NCI-H748 (cell line): ENCODE data around the gene PLXNA1.

Experiments used
- DNase-seq: peaks from one replicate; lab custom pipeline; 2025; ENCODE audit not compliant: unreplicated experiment; lab: John Stamatoyannopoulos, UW

The PLXNA1 gene

DNA sequence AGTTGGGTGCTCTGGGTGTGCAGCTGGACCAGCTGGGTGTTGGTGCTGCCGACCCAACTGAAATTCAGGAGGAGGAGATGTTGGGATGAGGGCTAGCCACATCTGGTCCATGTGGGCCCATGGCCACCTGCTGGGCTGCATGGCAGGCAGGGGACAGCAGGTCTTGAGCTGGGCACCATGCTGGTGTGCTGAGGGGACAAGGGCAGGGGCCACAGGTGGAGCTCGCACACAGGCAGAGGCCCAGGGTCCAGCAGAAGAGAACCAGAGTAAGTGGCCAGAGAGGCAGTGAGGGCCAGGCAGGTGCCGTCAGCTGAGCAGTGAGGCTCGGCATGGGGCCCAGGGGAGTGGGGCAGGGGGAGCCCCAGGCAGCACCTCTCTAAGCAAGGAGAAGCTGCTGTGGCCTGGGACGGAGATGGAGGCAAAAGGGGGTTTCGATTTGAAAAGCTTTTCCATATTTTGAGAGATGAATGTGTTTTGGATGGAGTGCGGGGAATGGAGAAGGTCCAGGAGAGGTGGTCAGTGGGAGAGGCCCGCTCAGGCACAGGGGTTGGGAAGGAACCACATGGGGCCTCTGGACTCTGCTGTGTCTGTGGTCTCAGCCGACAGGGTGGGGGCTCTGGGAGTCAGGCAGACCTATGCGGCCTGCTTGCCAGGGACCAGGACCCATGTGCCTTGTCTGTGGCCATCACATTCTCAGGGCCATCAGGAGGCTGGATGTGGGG lies 30.5 kb upstream of the PLXNA1 start:
- no peak for DNase-seq

DNA sequence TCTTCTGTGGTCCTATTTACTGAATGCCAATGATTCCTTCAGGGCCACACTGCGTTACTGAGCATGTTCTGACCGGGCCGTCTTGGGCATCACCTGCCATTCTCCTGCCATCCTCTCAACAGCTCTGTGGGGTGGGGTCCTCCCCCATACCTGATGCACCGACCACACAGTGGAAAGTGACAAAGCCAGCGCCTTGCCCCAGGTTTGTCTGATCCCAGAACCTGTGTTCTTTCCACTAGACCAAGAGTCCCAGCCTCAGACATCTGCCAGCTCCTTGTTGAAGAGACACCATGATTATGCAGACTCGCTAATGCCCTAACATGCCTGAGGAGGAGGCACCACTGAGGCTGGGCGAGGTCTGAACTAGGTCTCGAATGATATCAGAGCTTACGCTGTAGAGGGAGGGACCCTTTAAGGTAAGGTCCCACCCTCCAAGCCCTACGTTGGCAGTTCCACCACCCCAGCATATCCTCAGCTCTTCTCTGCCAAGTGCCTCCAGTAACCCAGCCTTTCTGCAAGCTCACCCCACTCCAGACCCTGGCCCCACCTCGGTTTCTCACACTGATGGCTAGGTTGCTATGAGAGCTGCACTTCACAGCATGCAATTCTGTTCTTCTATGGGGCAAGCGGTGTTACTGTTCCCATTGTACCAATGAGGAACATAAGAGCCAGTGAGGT lies 29.8 kb upstream of the PLXNA1 start:
- no peak for DNase-seq

DNA sequence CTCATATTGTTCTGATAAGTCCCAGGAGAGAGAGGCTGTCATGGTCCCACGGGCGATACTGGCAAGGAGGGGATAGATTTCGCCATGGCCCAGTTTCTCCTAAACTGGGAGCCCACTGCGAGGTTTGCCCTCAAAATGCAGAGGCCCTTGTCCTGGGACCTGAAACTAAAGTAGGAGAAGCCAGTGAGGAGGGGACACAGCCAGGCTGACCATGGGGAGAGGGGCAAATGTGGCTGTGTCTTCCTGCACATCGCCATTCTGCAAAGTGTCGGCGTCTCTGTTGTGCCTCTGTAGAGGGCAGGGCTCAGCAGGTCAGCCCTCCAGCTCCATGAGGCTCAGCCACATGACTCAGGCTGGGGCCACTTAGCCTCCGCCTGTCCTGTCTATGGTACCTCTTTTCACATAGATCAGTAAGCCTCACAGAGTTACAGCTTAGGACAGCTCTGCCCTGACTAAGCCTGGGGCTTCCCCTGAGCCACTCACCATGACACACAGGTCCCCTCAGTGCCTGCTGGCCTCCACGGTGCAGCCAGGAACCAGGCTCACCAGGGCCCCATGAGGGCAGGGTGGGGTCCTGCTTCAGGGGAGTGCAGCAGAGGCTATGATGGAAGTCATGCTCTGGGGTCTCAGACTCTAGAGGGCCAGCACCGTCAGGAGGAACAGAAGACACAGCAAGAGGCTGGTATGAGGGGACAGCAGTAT lies 28.6 kb upstream of the PLXNA1 start:
- DNase-seq: no peak

DNA sequence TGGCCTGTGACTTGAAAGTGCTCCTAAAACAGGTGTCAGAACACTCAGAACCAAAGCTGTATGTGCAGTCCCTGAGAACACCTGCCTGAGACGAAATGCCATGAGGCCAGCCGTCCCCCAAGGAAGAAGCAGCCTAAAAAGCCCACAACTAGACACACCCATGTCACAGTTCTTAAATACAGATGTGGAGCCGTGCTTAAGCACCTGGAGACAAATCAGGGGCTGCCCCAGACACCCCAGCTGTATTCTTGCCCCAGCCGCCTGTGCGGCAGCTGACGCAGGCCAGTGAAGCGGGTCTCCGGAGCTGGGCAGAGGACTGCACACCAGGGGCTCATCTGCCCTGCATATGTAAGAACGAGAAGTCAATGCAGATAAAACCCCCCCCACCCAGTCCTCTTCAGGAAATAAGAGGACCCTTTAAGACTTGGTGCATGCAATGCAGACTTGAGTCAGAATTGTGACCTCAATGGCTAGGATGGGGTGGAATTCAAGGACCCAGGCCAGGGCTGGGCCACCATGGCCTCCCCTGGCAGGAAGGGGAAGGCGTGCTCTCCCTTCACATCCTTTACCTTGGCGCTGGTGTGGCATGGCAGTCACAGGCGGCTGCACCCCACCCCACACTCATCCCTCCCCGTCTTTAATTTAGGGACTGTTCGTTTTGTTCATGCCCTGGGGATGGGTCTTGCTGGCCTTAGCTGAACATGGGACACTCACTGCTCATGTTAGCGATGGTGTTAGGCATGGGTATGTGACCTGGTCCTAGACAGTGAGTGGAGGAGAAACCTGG lies 27.7 kb upstream of the PLXNA1 start:
- DNase-seq: no peak

GRCh38 chr3:126956361-126956760 lies 26.6 kb upstream of the PLXNA1 start:
- no peak for DNase-seq

- DNase-seq: no peak
Observed at GRCh38 chr3:126956866-126957650, 25.9 kb upstream of the PLXNA1 start.

GRCh38 chr3:126957776-126958637 lies 24.9 kb upstream of the PLXNA1 start:
- no peak for DNase-seq

DNA sequence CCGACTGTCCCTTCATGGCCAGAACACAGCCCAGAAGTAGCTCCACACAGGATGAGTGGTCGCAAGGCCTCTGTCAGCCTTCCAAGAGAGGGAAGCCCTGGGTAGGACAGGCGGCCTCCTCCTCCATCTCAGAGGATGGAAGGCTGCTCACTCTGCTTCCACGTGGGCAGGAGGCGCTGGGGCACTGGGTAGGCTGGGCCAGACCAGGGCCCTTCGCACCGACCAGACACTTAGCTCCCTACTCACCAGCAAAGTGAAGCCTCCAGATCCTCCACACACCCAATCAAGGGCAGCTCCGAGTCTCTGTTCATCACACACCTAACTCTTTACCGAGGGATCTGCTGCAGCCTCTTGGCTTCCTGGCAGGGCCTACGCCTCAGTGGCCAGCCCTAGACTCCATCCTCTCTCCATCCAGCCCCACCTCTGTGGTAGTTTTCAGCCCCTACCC lies 24.3 kb upstream of the PLXNA1 start:
- no peak for DNase-seq

DNA sequence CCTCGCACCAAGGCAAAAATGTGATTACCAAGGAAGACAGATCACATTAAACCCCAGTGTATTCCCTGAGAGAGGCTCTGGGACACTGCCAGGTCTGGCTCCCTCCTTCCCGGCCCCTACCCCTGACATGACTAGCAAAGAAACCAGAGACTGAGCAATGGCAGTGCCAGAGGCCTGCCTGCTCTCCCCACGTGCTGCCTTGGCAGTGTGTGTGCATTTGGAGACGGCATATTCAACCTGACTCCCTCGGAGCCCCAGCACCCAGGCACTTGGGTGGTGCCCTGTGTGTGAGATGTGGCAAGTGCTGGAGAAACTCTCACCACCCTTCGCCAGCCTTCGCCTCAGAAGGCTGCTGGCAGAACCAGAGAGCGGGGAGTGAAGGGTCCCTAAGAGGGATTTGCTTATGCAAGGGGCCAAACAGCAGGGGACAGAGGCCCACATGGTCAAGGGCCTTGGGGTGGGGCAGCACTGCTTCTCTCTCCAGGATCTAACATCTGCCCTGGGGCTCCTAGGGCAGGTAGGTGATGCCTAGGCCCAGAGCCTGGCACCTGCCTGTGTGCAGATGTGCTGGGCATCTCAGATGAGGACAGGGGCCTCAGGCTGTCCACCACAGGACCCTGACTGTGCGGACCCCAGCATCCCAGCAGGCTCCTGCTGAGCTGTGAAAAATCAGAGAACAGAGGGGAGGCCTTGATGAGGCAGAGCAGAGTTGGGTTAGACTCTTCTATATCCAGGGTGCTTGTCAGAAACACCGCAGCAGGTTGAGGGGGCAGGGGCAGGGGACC lies 23.6 kb upstream of the PLXNA1 start:
- DNase-seq: no peak

DNA sequence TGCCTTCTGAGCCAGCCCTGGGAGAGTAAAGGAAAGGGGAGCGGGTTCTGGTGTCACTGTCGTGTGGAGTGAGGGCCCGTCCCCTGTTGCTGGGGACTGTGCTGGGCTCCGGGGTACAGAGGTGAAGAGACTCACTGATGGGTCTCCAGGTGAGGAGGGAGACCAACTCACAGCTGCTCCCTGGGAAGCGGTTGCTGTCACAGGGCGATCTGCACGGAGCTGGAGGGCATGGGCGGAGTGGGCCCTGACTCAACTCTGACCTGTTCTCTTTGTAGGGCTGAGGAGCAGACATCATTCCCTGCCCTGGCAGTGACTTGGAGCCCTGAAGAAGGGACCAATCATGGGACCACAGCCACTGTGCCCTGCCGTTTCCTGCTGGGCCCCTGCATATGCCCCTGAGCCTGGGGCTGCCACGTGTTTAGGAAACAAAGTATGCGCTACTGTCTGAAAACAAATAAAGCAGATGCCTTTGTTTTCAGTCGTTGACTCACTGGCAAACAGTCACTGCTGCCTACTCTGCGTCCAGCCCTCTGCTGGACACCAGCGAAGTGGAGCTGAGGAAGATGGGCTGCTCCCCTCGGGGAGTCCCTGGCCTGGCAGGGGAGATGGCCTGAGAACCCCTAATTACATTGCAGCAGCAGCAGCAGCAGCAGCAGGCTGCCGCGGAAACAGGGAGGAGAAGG lies 22.9 kb upstream of the PLXNA1 start:
- peak; percentile 48 for DNase-seq

GRCh38 chr3:126960604-126960995 lies 22.3 kb upstream of the PLXNA1 start:
- DNase-seq: no peak

- no peak for DNase-seq
Observed at GRCh38 chr3:126961191-126961790, 21.6 kb upstream of the PLXNA1 start.

- no peak for DNase-seq
Observed at GRCh38 chr3:126961791-126962461, 21.0 kb upstream of the PLXNA1 start.

DNA sequence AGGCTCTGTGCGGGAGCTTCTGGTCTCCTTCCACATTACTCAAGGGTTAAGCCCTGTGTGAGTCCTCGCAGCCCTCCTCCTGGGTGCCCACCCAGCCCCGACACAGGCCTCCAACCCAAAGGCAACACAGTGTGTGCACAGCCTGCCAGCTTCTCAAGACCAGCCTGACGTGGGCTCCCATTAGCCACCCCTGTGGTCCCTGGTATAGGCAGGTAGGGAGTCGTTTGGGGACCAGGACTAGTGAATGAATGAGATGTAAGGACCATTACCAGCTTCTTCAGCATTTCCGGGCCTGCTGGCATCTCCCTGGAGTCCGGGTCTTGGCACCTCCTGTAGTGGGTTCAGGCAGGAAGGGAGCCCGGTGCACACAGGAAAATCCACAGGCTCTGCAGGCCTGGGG lies 20.2 kb upstream of the PLXNA1 start:
- no peak for DNase-seq

DNA sequence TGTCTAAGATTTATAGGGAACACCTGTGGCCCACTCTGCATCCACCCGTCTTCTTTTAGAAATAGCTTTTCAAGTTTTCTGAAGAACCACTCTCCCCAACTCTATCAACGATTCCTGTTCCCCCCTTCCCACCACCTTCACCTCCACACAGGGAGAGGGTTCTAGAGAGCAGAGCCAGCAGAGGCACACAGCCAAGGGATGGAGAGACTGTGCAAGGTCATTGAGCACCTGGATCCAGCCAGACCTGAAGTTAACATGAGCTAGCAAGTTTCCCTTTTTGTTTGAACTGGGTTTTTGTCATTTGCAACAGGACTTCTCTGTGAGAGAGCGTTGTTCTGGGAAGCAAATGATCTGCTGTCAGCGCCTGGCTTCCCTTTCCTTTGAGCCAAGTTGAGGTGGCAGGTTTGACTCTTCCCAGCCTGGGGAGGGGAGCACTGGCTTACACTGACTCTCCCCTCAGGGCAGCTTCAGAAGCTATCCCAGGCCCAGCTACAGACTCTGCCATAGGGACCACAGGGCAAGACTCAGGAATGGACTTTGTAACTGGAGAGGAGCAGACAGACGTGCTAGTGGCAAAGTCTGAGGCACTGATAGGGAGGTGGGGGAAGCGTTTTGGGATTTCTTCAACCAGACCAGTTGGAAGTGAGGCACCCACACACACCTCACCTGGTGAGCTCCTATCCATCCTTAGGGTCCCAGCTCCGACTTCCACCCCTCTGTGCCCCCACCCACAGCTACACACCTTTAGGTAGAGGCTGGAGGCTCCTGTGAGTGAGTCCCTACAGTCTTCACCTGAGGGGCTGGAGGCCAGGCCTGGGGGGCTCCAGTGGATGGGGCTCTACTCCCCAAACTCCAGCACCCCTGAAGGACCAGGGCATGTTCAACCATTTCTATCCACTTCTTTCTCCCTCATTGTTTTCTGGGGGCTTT lies 19.4 kb upstream of the PLXNA1 start:
- no peak for DNase-seq

GRCh38 chr3:126964261-126964660 lies 18.7 kb upstream of the PLXNA1 start:
- DNase-seq: no peak
